CD4-positive, CD25-positive, alpha-beta regulatory T cell (primary cell): ENCODE data around the gene DENND10. TPM values are rescaled to one million over a fixed set of nuclear protein-coding genes. Genes with fewer than 3 reads are reported as not detected.
A peak's percentile ranks its signal among the peaks of the same experiment; 100 is the strongest.
"Not testable (repeated sequence)": the region's sequence is repeated elsewhere in the genome, so short reads cannot be mapped to it uniquely, and the experiment has no call there.

Source experiments
- ATAC-seq, 2 donors: fragments of 150-1000 bp; cut with Tn5 transposase; one replicate each; pipeline ENCODE4 v1.10.0; 2021; ENCODE audit warnings: low read depth in 2 of 2, moderate number of reproducible peaks in 2 of 2, moderate library complexity in 1 of 2
- DNase-seq, 3 donors: peaks; one replicate each; pipeline versions ENCODE4 v3.0.0 to v3.0.0-alpha.2; 2012 to 2022; ENCODE audit warnings: mixed read lengths in 1 of 3
- H3K27ac ChIP-seq: one replicate; pipeline ENCODE4 v1.7.0; 2013; ENCODE audit warnings: mild to moderate bottlenecking, low read length; ENCODE audit not compliant: insufficient read depth, poor library complexity, severe bottlenecking
- H3K27me3 ChIP-seq: one replicate; pipeline ENCODE4 v1.7.0; 2013; ENCODE audit warnings: low read length; ENCODE audit not compliant: control insufficient read depth, insufficient read depth
- H3K36me3 ChIP-seq: one replicate; pipeline ENCODE4 v1.7.0; 2013; ENCODE audit warnings: mild to moderate bottlenecking, low read length, moderate library complexity; ENCODE audit not compliant: control insufficient read depth, insufficient read depth
- H3K4me1 ChIP-seq: 2 replicates; pipeline ENCODE4 v1.7.0; 2013; ENCODE audit warnings: mild to moderate bottlenecking, low read length; ENCODE audit not compliant: insufficient read depth, control insufficient read depth, poor library complexity, severe bottlenecking
- H3K4me3 ChIP-seq: one replicate; pipeline ENCODE4 v1.7.0; 2013; ENCODE audit warnings: low read depth, mild to moderate bottlenecking, low read length, moderate library complexity
- H3K9me3 ChIP-seq, 2 experiments: 1 replicate in 1 of 2; 2 replicates in 1 of 2; pipeline ENCODE4 v1.7.0; 2013; ENCODE audit warnings: low read length in 2 of 2, mild to moderate bottlenecking in 1 of 2, moderate library complexity in 1 of 2; ENCODE audit not compliant: control insufficient read depth in 2 of 2
- H3K27ac Mint-ChIP-seq, 3 donors: one replicate each; pipeline ENCODE4 v1.8.0; 2020 to 2022; ENCODE audit warnings: mild to moderate bottlenecking in 3 of 3, mixed read lengths in 3 of 3, moderate library complexity in 2 of 3
- H3K27me3 Mint-ChIP-seq: one replicate; pipeline ENCODE4 v1.8.0; 2022; ENCODE audit warnings: mild to moderate bottlenecking, mixed read lengths
- H3K36me3 Mint-ChIP-seq: one replicate; pipeline ENCODE4 v1.8.0; 2020; ENCODE audit warnings: mixed read lengths
- H3K4me1 Mint-ChIP-seq, 4 donors: one replicate each; pipeline ENCODE4 v1.8.0; 2020 to 2022; ENCODE audit warnings: mixed read lengths in 4 of 4, mild to moderate bottlenecking in 1 of 4
- H3K4me3 Mint-ChIP-seq, 4 donors: one replicate each; pipeline ENCODE4 v1.8.0; 2020 to 2022; ENCODE audit warnings: mild to moderate bottlenecking in 4 of 4, mixed read lengths in 4 of 4, moderate library complexity in 3 of 4
- H3K9me3 Mint-ChIP-seq, 7 donors: one replicate each; pipeline ENCODE4 v1.8.0; 2020 to 2022; ENCODE audit warnings: mixed read lengths in 7 of 7, mild to moderate bottlenecking in 3 of 7, moderate library complexity in 2 of 7
- polyA plus RNA-seq, 4 donors: library from polyadenylated mRNA; unstranded; fragments of 300-500 nt; fragmentation: Illumina TruSeq; gene quantifications; one replicate each; pipeline ENCODE4 v1.2.3, GENCODE V29; 2021
- total RNA-seq: library from RNA; stranded (reverse); gene quantifications from one replicate; pipeline ENCODE4 v1.2.3, GENCODE V29; 2022

The DENND10 gene
- total and polyA plus RNA-seq, 5 donors from 2014 or later = 72.3 to 121 (median 91.0) TPM

DNA sequence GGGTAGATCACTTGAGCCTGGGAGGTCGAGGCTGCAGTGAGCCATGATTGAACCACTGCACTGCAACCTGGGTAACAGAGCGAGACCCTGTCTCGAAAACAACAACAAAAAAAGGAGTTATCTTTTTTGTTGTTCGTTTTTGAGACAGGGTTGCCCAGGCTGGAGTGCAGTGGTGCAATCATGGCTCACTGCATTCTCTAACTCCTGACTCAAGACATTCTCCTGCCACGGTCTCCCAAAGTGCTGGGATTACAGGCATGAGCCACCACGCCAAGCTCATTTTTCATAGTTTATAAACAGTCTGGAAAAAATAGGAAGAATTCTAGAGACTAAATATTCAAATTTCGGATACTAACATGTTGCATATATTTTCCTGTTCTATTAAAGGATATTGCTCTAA, 32.2 kb downstream of the DENND10 start:
- peak overlapping the region in 1 of 3 donors; percentile 74 for H3K27ac Mint-ChIP-seq
- DNase-seq = no peak
- no peaks in the 10 kb centered on the region for H3K9me3 ChIP-seq
- H3K27ac ChIP-seq = peak overlapping the region; percentile 41
- peaks cover 0 to 2% (median 0%) of the 10 kb centered on the region in 7 donors for H3K9me3 Mint-ChIP-seq
- H3K4me3 ChIP-seq = no peak overlapping the region
- H3K4me1 Mint-ChIP-seq = peaks cover 17 to 54% (median 35%) of the 10 kb centered on the region in 4 donors
- H3K36me3 ChIP-seq = peaks cover 18% of the 10 kb centered on the region
- H3K4me1 ChIP-seq = peaks cover 31% of the 10 kb centered on the region
- no peaks in the 10 kb centered on the region for H3K27me3 ChIP-seq
- H3K27me3 Mint-ChIP-seq = no peaks in the 10 kb centered on the region
- H3K4me3 Mint-ChIP-seq = peak overlapping the region in 1 of 4 donors; percentile 43
- H3K36me3 Mint-ChIP-seq = peaks cover 34% of the 10 kb centered on the region
- ATAC-seq = no peak

DNA sequence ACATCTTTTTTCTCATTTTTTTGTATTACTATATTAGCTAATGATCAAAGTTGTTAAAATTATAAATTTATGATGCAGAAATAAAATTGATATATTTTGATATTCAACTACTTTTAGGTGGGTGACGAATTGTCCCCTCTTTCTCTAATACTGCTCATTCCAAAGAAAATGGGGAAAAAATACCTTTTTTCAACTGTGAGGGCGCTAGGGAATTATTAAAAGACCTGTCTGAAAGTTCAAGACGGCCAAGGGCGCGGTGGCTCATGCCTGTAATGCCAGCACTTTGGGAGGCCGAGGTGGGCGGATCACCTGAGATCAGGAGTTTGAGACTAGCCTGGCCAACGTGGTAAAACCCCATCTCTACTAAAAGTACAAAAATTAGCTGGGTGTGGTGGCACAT, 34.0 kb downstream of the DENND10 start:
- Histone ChIP-seq H3K4me1 (peaks cover 13% of the 10 kb centered on the region), H3K36me3 (peaks cover 12% of the 10 kb centered on the region)
- DNase-seq, H3K27ac Mint-ChIP-seq, H3K27me3 ChIP-seq, H3K27me3 Mint-ChIP-seq, ATAC-seq, H3K27ac ChIP-seq, H3K4me3 ChIP-seq, H3K9me3 ChIP-seq, H3K9me3 Mint-ChIP-seq, H3K4me3 Mint-ChIP-seq: not testable (repeated sequence)
- Mint-ChIP-seq H3K4me1 (peaks cover 10 to 39% (median 21%) of the 10 kb centered on the region in 4 donors), H3K36me3 (peaks cover 29% of the 10 kb centered on the region)

DNA sequence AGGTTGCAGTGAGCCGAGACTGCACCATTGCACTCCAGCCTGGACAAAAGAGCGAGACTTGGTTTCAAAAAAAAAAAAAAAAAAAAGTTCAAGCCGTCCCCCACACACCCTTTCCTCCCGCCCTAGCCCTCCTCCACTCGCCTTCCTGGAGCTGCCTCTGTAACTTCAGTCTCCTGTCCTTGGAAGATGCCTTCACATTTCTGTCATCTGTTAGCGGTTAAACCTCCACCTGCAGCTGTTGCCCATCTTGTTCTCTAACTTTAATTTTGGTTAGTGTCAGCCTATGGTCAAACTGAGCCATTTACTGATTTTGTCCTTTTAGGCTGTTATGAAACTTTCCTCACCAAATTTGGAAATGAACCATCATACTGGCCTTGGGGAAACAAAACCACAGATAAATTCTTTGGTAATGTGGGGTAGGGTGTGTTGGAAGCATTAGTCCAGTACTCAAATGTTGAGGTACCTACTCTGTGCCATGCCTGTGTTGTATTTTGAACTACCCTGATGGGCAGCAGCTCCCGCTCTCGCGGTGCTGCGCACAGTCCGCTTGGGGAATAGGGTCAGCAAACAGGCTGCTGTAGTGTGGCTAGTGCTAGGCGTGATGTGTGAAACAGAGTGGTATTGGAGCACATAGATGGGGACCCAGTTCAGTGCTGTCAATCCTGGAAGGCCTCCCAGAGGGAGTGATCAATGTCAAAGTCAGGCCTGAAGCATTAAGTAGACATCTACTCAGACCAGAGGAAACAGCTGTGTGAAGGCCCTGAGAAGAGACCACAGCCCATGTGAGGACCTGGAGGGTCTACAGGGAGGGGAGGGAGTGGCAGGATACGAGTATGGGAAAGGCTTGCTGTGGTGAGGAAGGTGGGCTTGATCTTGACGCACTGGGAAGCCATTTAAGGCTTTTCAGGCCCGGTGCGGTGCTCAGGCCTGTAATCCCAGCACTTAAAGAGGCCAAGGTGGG, 34.7 kb downstream of the DENND10 start:
- peak overlapping the region; percentile 78 to 96 (median 88) for H3K27ac Mint-ChIP-seq
- peaks cover 6 to 32% (median 17%) of the 10 kb centered on the region in 4 donors for H3K4me1 Mint-ChIP-seq

DNA sequence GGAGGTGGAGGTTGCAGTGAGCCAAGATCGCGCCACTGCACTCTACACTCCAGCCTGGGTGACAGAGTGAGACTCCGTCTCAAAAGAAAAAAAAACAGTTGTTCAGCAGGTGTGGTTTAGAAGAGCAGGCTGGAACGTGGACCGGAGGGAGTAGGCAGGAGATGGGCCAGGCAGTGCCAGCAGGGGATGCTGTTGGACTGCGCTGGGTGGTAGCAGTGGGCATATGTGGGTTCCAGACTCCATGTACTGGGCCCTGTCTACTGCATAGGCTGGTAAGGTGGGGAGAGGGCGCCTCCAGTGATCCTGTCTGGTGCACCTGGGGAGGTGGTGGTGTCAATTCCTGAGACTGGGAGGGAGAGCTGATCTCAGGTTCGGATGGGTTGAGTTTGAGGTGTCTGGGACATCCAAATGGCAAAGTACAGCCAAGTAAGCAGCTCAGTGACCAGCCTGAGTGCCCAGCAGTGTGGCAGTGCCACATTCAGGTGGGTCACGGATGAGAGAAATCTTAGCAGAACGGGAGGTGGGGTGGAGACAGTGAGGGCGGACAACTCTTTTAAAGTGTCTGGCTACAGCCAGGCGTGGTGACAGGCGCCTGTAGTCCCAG, 35.7 kb downstream of the DENND10 start:
- DNase-seq (peak; percentile 27 to 73 (median 48)), ATAC-seq (peak; percentile 85 to 86)
- Histone ChIP-seq H3K27me3 (no peaks in the 10 kb centered on the region), H3K27ac (no peak overlapping the region), H3K9me3 (no peaks in the 10 kb centered on the region), H3K4me1 (peaks cover 11% of the 10 kb centered on the region), H3K36me3 (no peaks in the 10 kb centered on the region), H3K4me3 (no peak overlapping the region)
- Mint-ChIP-seq H3K9me3 (peaks cover 0 to 2% (median 0%) of the 10 kb centered on the region in 7 donors), H3K27me3 (no peaks in the 10 kb centered on the region), H3K4me1 (peaks cover 4 to 24% (median 11%) of the 10 kb centered on the region in 4 donors), H3K27ac (peak overlapping the region; percentile 78 to 96 (median 88)), H3K4me3 (no peak overlapping the region), H3K36me3 (peaks cover 24% of the 10 kb centered on the region)

More for the DNA sequence above, 34.7 kb downstream of the DENND10 start:
- H3K4me3 ChIP-seq = no peak overlapping the region
- H3K9me3 ChIP-seq = no peaks in the 10 kb centered on the region
- ATAC-seq = no peak
- H3K9me3 Mint-ChIP-seq = peaks cover 0 to 2% (median 0%) of the 10 kb centered on the region in 7 donors
- H3K27ac ChIP-seq = no peak overlapping the region
- H3K27me3 ChIP-seq = no peaks in the 10 kb centered on the region
- H3K36me3 Mint-ChIP-seq = peaks cover 27% of the 10 kb centered on the region
- no peak for DNase-seq
- H3K4me1 ChIP-seq = peaks cover 11% of the 10 kb centered on the region
- no peaks in the 10 kb centered on the region for H3K27me3 Mint-ChIP-seq
- peaks cover 4% of the 10 kb centered on the region for H3K36me3 ChIP-seq
- peak overlapping the region in 1 of 4 donors; percentile 70 for H3K4me3 Mint-ChIP-seq

DNA sequence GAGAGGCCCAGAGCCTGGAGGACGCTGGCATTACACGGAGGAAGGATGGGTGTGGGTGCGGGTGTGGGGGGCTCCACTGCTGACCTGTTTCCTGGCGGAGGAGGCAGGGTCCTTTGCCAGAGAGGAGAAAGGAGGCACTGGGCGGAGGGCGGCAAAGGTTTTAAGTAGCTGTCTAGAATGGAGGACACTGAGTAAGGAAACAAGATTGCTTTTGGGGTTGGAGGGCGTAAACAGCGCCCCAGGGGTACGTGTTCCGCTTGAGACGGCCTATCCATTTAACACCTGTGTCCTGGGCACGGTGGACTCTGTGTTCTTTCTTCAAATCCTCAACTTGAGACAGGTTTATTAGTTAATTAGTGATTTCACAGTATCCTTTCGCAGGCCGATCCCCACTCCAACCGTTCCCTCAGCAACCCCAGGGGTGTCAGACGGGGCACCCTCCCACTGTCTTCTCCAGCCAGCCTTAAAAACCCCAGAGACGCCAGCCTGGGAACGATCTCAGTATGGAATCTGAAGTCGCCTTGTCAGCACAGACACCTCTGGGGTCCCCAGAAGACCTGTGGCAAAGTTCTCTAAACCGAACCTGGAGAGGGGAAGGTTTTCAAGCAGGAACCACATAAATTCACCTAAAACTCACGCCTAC, 36.8 kb downstream of the DENND10 start:
- no peak for ATAC-seq
- H3K27ac Mint-ChIP-seq = peak overlapping the region in 2 of 3 donors; percentile 63 to 88
- H3K4me1 Mint-ChIP-seq = peaks cover 0 to 16% (median 6%) of the 10 kb centered on the region in 4 donors
- H3K9me3 ChIP-seq = no peaks in the 10 kb centered on the region
- no peaks in the 10 kb centered on the region for H3K27me3 Mint-ChIP-seq
- no peak for DNase-seq
- peaks cover 0 to 2% (median 0%) of the 10 kb centered on the region in 7 donors for H3K9me3 Mint-ChIP-seq
- peaks cover 20% of the 10 kb centered on the region for H3K36me3 Mint-ChIP-seq
- H3K4me3 ChIP-seq = no peak overlapping the region
- H3K4me3 Mint-ChIP-seq = no peak overlapping the region
- H3K36me3 ChIP-seq = peaks cover 3% of the 10 kb centered on the region
- H3K4me1 ChIP-seq = peaks cover 2% of the 10 kb centered on the region
- H3K27me3 ChIP-seq = no peaks in the 10 kb centered on the region
- no peak overlapping the region for H3K27ac ChIP-seq

DNA sequence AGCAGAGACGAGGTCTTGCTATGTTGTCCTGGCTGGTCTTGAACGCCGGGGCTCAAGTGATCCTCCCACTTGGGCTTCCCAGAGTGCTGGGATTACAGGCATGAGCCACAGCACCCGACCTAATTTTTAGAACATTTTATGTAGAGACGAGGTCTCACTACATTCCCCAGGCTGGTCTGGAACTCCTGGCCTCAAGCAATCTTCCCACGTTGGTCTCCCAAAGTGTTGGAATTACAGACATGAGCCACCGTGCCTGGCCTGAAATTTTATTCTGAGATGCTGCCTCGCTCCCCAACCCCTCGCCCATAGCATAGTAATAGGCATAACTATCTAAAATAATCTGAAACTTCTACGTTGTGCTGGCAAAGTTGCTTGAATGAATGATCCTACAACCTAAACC, 39.7 kb downstream of the DENND10 start:
- DNase-seq = no peak
- Mint-ChIP-seq H3K27ac (no peak overlapping the region), H3K36me3 (peaks cover 16% of the 10 kb centered on the region), H3K27me3 (no peaks in the 10 kb centered on the region), H3K4me3 (no peak overlapping the region), H3K4me1 (peaks cover 0 to 13% (median 4%) of the 10 kb centered on the region in 4 donors), H3K9me3 (peaks cover 0 to 2% (median 0%) of the 10 kb centered on the region in 7 donors)
- no peaks in the 10 kb centered on the region for H3K4me1 ChIP-seq
- H3K9me3 ChIP-seq = no peaks in the 10 kb centered on the region
- no peak overlapping the region for H3K27ac ChIP-seq
- H3K27me3 ChIP-seq = no peaks in the 10 kb centered on the region
- peaks cover 24% of the 10 kb centered on the region for H3K36me3 ChIP-seq
- no peak for ATAC-seq
- H3K4me3 ChIP-seq = no peak overlapping the region

DNA sequence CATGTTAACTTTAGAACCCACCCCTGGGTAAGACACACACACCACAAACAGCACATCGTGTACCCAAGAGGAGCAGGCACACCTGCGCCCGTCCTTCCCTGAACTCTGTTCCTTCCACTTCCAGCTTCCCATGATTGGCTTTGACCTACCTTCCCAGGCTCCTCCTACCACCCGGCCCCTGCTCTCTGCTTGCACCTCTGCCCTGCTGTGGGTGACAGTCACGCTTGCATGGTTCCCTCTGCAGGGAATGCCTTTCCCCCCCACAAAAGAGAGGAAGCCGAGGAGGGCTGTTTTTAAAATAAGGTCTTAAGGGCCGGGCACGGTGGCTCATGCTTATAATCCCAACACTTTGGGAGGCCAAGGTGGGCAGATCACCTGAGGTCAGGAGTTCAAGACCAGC, 45.2 kb downstream of the DENND10 start:
- no peaks in the 10 kb centered on the region for H3K27me3 ChIP-seq
- no peak for ATAC-seq

More for the DNA sequence above, 45.2 kb downstream of the DENND10 start:
- Mint-ChIP-seq H3K9me3 (peaks cover 0 to 1% (median 0%) of the 10 kb centered on the region in 7 donors), H3K27me3 (no peaks in the 10 kb centered on the region), H3K4me1 (peaks cover 0 to 5% (median 0%) of the 10 kb centered on the region in 4 donors), H3K36me3 (peaks cover 23% of the 10 kb centered on the region), H3K27ac (no peak overlapping the region), H3K4me3 (no peak overlapping the region)
- Histone ChIP-seq H3K9me3 (no peaks in the 10 kb centered on the region), H3K27ac (no peak overlapping the region), H3K36me3 (peaks cover 36% of the 10 kb centered on the region), H3K4me3 (no peak overlapping the region), H3K4me1 (no peaks in the 10 kb centered on the region)
- DNase-seq = no peak
